ENCODE results near the gene COL27A1.
A peak's percentile ranks its signal among the peaks of the same experiment; 100 is the strongest.

The COL27A1 gene

GRCh38 chr9:114155263-114155994 lies at the start of gene COL27A1:
TSS of gene COL27A1 (plus strand) at chr9:114155537. CDS start at chr9:114155951, 414 bp downstream.
- peak; percentile 69 for DNase-seq

- no peak for DNase-seq
Observed at GRCh38 chr9:114107286-114108001, 47.9 kb upstream of the COL27A1 start.

GRCh38 chr9:114108016-114108833 lies 47.1 kb upstream of the COL27A1 start:
- peak; percentile 66 for DNase-seq

- DNase-seq, result no peak
Observed at GRCh38 chr9:114109124-114109523, 46.2 kb upstream of the COL27A1 start.

- DNase-seq, result no peak
Observed at GRCh38 chr9:114110180-114110579, 45.2 kb upstream of the COL27A1 start.

- no peak for DNase-seq
Observed at GRCh38 chr9:114112325-114112724, 43.0 kb upstream of the COL27A1 start.

- DNase-seq, result no peak
Observed at GRCh38 chr9:114112778-114113584, 42.4 kb upstream of the COL27A1 start.

GRCh38 chr9:114114364-114114763 lies 41.0 kb upstream of the COL27A1 start:
- no peak for DNase-seq

GRCh38 chr9:114115654-114116125 lies 39.6 kb upstream of the COL27A1 start:
- DNase-seq, result no peak

GRCh38 chr9:114116126-114116747 lies 39.1 kb upstream of the COL27A1 start:
- no peak for DNase-seq

GRCh38 chr9:114117614-114117995 lies 37.7 kb upstream of the COL27A1 start:
- no peak for DNase-seq

GRCh38 chr9:114117996-114118830 lies 37.1 kb upstream of the COL27A1 start:
- DNase-seq, result no peak

GRCh38 chr9:114119242-114120191 lies 35.8 kb upstream of the COL27A1 start:
- DNase-seq, result no peak

GRCh38 chr9:114120192-114121014 lies 34.9 kb upstream of the COL27A1 start:
- no peak for DNase-seq

GRCh38 chr9:114121227-114122135 lies 33.9 kb upstream of the COL27A1 start:
- peak; percentile 46 for DNase-seq

- DNase-seq, result no peak
Observed at GRCh38 chr9:114122136-114123027, 33.0 kb upstream of the COL27A1 start.
